Stomach (tissue), 9 donors: ENCODE data around the gene EPHB4. TPM values are rescaled to one million over a fixed set of nuclear protein-coding genes. Genes with fewer than 3 reads are reported as not detected.
A peak's percentile ranks its signal among the peaks of the same experiment; 100 is the strongest.

Experiments
- DNase-seq, 2 donors: peaks; one replicate each; pipeline versions ENCODE4 v3.0.0 to v3.0.0-alpha.2; 2013 to 2019
- H3K27ac ChIP-seq, 5 donors: fragments of 200-600 bp in 4 of 5; sonication (generic) in 4 of 5; one replicate each; pipeline ENCODE4 v1.5.1; 2013 to 2019; ENCODE audit warnings: mild to moderate bottlenecking in 1 of 5, moderate library complexity in 1 of 5
- H3K27me3 ChIP-seq, 3 donors: fragments of 200-600 bp; sonication (generic); one replicate each; pipeline ENCODE4 v1.5.1; 2017 to 2019; ENCODE audit warnings: mixed run types in 1 of 3
- H3K36me3 ChIP-seq, 4 donors: fragments of 200-600 bp; sonication (generic); 1 replicate in 3 of 4; 2 replicates in 1 of 4; pipeline ENCODE4 v1.5.1; 2016 to 2019
- H3K4me1 ChIP-seq, 4 donors: fragments of 200-600 bp; sonication (generic); one replicate each; pipeline ENCODE4 v1.5.1; 2016 to 2019
- H3K4me3 ChIP-seq, 4 donors: fragments of 200-600 bp; sonication (generic) in 3 of 4; one replicate each; pipeline ENCODE4 v1.5.1; 2016 to 2019; ENCODE audit warnings: mild to moderate bottlenecking in 1 of 4
- H3K9me3 ChIP-seq, 4 donors: fragments of 200-600 bp; sonication (generic); one replicate each; pipeline ENCODE4 v1.5.1; 2016 to 2019
- EP300 ChIP-seq: sonication (generic); formaldehyde crosslinking; IDR thresholded peaks from one replicate; pipeline ENCODE4 v1.6.1; 2017; ENCODE audit warnings: antibody characterized with exemption
- POLR2A ChIP-seq, 4 donors: fragments of 450-650 bp; IDR thresholded peaks; one replicate each; pipeline ENCODE4 v1.6.1; 2016; ENCODE audit warnings: antibody characterized with exemption in 4 of 4, control low read depth in 2 of 4, mild to moderate bottlenecking in 1 of 4, moderate library complexity in 1 of 4
- POLR2AphosphoS5 ChIP-seq, 3 donors: sonication (generic); formaldehyde crosslinking; IDR thresholded peaks; one replicate each; pipeline ENCODE4 v1.6.1; 2016; ENCODE audit warnings: antibody characterized with exemption in 3 of 3
- WGBS, 5 donors: extraction: QIAGEN DNeasy Blood & Tissue Kit in 3 of 5; methylation state at CpG; one replicate each; pipeline versions ENCODE4 v1.1.5 to v1.1.7; 2013 to 2018; 5-methylcytosine and 5-hydroxymethylcytosine counted together
- intact Hi-C: fragments of 100-400 bp; cut with DNase I; formaldehyde crosslinking; loops from one replicate; pipeline ENCODE4 v1.15.1; 2023; ENCODE audit warnings: low total_unique reads
- polyA plus RNA-seq, 3 donors: library from polyadenylated mRNA; stranded (reverse); fragments of 200-250 nt; gene quantifications; one replicate each; pipeline ENCODE4 v1.2.3, GENCODE V29; 2013
- total RNA-seq, 5 donors: library from RNA; depleted of rRNA; stranded (reverse); fragments of >200 nt; gene quantifications; one replicate each; pipeline versions ENCODE4 v1.1.0 to v1.2.3, GENCODE V29; 2014 to 2016
- TF ChIP-seq, protein P1 (sequence below), 7 experiments: fragments of 450-650 bp in 4 of 7; fragments of 200-600 bp in 3 of 7; sonication (generic) in 3 of 7; IDR thresholded peaks; one replicate each; pipeline ENCODE4 v1.5.1; 2016 to 2019; ENCODE audit warnings: antibody characterized with exemption in 7 of 7, control low read depth in 2 of 7, mild to moderate bottlenecking in 1 of 7
- donor health status: healthy with polysubstance abuse.
- donor health status: Bipolar disorder and iron deficiency.
- donor health status: healthy.

Gene EPHB4
- total and polyA plus RNA-seq, 8 donors, result 7.3 to 128 (median 33.0) TPM

DNA sequence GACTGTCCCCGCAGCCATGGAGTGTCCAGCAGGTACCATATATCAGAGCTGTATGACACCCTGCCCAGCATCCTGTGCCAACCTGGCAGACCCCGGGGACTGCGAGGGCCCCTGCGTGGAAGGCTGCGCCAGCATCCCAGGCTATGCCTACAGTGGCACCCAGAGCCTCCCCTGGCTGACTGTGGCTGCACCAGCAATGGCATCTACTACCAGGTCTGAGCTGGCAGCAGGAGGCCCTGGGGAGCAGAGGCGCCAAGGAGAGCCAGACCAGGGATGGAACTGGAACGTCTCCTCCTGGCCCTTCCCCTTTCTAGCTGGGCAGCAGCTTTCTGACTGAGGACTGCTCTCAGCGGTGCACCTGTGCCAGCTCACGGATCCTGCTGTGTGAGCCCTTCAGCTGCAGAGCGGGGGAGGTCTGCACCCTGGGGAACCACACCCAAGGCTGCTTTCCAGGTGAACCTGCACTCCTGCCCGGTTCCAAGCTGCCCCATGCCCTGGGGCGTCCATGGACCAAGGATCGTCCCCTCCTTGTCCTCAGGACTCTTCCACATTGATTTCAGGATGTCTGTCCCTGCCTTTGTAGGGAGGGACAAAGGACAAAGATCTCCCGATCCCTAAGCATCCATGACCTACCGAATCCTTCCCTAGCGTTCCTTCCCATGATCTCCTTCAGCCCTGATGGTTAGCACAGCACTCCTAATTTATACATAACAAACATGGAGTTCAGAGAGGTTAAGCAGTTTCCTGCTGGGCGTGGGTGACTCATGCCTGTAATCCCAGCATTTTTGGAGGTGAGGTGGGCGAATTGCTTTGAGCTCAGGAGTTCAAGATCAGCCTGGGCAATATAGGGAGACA lies 33.3 kb downstream of the EPHB4 start:
- H3K4me1 ChIP-seq, result no peaks in the 10 kb centered on the region
- intact Hi-C loops, result no loop called here
- TF ChIP-seq POLR2A (IDR thresholded peaks at IDR 0.05) (no peak), POLR2AphosphoS5 (IDR thresholded peaks at IDR 0.05) (no peak), EP300 (no peak)
- TF ChIP-seq, protein P1, sequence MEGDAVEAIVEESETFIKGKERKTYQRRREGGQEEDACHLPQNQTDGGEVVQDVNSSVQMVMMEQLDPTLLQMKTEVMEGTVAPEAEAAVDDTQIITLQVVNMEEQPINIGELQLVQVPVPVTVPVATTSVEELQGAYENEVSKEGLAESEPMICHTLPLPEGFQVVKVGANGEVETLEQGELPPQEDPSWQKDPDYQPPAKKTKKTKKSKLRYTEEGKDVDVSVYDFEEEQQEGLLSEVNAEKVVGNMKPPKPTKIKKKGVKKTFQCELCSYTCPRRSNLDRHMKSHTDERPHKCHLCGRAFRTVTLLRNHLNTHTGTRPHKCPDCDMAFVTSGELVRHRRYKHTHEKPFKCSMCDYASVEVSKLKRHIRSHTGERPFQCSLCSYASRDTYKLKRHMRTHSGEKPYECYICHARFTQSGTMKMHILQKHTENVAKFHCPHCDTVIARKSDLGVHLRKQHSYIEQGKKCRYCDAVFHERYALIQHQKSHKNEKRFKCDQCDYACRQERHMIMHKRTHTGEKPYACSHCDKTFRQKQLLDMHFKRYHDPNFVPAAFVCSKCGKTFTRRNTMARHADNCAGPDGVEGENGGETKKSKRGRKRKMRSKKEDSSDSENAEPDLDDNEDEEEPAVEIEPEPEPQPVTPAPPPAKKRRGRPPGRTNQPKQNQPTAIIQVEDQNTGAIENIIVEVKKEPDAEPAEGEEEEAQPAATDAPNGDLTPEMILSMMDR (IDR thresholded peaks at IDR 0.05), result no peak
- 42 to 61% (median 51%) methylated on average over 16 to 18 of the region's 18 CpGs for WGBS, 5 donors
- H3K36me3 ChIP-seq, result no peaks in the 10 kb centered on the region
- no peaks in the 10 kb centered on the region for H3K9me3 ChIP-seq
- DNase-seq, result no peak
- H3K27me3 ChIP-seq, result peaks cover 4 to 54% (median 8%) of the 10 kb centered on the region in 3 donors
- no peak overlapping the region for H3K4me3 ChIP-seq
- no peak overlapping the region for H3K27ac ChIP-seq

DNA sequence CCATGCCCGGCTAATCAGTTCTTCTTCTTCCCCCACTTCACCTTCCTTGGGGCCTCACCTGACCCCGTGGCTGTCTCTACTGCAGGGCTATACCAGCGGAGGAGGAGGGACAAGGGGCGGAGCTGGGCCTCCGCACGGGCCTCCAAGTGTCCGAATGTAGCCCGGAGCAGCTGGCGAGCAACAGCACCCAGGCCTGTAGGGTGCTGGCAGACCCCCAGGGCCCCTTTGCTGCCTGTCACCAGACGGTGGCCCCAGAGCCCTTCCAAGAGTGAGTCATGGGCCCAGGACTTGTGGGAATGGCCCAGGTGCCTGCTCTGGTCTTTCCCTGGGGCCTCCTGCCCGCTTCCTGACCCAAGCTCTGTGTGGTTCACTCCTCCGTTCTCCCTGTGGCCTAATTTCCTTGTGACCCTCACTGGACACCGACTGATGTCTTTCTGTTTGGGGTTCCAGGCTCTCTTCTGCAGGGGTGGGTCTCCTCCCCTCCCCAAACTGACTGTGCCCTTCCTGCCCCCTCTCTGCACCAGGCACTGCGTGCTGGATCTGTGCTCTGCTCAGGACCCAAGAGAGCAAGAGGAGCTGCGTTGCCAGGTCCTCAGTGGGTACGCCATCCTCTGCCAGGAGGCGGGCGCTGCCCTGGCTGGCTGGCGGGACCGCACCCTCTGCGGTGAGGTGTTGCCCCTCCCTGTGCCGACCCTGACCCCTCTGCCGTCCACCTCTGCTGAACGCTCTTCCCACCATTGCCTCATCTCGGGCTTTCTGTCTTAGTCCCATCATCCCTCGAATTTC lies 35.2 kb downstream of the EPHB4 start:
- H3K9me3 ChIP-seq, result no peaks in the 10 kb centered on the region
- TF ChIP-seq POLR2AphosphoS5 (IDR thresholded peaks at IDR 0.05) (no peak), EP300 (no peak), POLR2A (IDR thresholded peaks at IDR 0.05) (no peak)
- TF ChIP-seq, protein P1 (IDR thresholded peaks at IDR 0.05), result no peak
- no peaks in the 10 kb centered on the region for H3K4me1 ChIP-seq
- intact Hi-C loops, result no loop called here
- WGBS, 5 donors, result 77 to 81% (median 79%) methylated on average over 19 to 26 of the region's 26 CpGs
- H3K27ac ChIP-seq, result no peak overlapping the region
- no peak overlapping the region for H3K4me3 ChIP-seq
- peaks cover 4 to 69% (median 8%) of the 10 kb centered on the region in 3 donors for H3K27me3 ChIP-seq
- H3K36me3 ChIP-seq, result no peaks in the 10 kb centered on the region
- DNase-seq, result peak in 1 of 2 donors; percentile 51

DNA sequence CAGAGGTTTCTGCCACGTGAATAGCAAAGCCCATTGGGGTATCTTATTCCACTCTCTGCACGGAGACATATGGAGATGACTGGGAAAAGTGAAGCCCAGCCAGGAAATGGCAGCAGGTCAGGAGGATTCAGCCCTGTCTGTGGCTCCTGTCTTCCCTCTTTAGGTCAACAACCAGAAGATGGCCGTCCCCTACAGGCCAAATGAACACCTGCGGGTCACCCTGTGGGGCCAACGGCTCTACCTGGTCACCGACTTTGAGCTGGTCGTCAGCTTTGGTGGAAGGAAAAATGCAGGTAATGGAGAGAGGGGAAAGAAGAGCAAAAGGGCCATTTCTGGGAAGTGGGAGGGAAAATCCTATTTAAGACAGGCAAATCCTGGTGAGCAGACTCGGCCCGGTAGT lies 38.3 kb downstream of the EPHB4 start:
- H3K4me1 ChIP-seq, result no peaks in the 10 kb centered on the region
- no peaks in the 10 kb centered on the region for H3K36me3 ChIP-seq
- intact Hi-C loops, result no loop called here
- no peak overlapping the region for H3K27ac ChIP-seq
- WGBS, 5 donors, result 48 to 61% (median 55%) methylated on average over 9 of the region's 9 CpGs
- H3K4me3 ChIP-seq, result no peak overlapping the region
- H3K27me3 ChIP-seq, result peaks cover 3 to 69% (median 13%) of the 10 kb centered on the region in 3 donors
- TF ChIP-seq EP300 (no peak), POLR2AphosphoS5 (IDR thresholded peaks at IDR 0.05) (no peak)
- TF ChIP-seq, protein P1 (IDR thresholded peaks at IDR 0.05), result no peak
- peaks cover 0 to 8% (median 7%) of the 10 kb centered on the region in 4 donors for H3K9me3 ChIP-seq
- DNase-seq, result no peak

DNA sequence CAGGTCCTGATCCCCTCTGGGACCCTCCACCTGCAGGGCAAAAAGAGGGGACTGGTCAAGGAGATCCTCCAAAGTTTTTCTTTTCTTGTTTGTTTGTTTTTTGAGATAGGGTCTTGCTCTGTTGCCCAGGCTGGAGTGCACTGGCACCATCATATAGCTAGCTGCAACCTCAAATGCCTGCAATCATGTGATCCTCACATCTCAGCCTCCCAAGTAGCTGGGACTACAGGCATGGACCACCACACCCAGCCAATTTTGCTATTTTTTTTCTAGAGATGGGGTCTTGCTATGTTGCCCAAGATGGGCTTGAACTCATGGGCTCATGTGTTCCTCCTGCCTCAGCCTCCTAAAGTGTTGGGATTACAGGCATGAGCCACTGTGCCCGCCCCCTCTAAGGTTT lies 41.0 kb downstream of the EPHB4 start:
- intact Hi-C loops, result no loop called here

More for the DNA sequence above, 41.0 kb downstream of the EPHB4 start:
- H3K4me3 ChIP-seq, result no peak overlapping the region
- no peaks in the 10 kb centered on the region for H3K4me1 ChIP-seq
- H3K36me3 ChIP-seq, result no peaks in the 10 kb centered on the region
- WGBS, 5 donors, result 83 to 94% (median 84%) methylated on average over 1 of the region's 1 CpG
- TF ChIP-seq POLR2AphosphoS5 (IDR thresholded peaks at IDR 0.05) (no peak), POLR2A (IDR thresholded peaks at IDR 0.05) (no peak), EP300 (no peak)
- TF ChIP-seq, protein P1 (IDR thresholded peaks at IDR 0.05), result no peak
- H3K27me3 ChIP-seq, result peaks cover 0 to 43% (median 10%) of the 10 kb centered on the region in 3 donors
- DNase-seq, result no peak
- no peak overlapping the region for H3K27ac ChIP-seq
- H3K9me3 ChIP-seq, result peaks cover 0 to 19% (median 11%) of the 10 kb centered on the region in 4 donors
